GOT3 (cell line): Measurements from ENCODE around the gene TRPM2.
"Not testable (repeated sequence)": the region's sequence is repeated elsewhere in the genome, so short reads cannot be mapped to it uniquely, and the experiment has no call there.

ENCODE experiments used
- DNase-seq: peaks from one replicate; lab custom pipeline; 2025; ENCODE audit warnings: mixed read lengths; lab: John Stamatoyannopoulos, UW

The TRPM2 gene

DNA sequence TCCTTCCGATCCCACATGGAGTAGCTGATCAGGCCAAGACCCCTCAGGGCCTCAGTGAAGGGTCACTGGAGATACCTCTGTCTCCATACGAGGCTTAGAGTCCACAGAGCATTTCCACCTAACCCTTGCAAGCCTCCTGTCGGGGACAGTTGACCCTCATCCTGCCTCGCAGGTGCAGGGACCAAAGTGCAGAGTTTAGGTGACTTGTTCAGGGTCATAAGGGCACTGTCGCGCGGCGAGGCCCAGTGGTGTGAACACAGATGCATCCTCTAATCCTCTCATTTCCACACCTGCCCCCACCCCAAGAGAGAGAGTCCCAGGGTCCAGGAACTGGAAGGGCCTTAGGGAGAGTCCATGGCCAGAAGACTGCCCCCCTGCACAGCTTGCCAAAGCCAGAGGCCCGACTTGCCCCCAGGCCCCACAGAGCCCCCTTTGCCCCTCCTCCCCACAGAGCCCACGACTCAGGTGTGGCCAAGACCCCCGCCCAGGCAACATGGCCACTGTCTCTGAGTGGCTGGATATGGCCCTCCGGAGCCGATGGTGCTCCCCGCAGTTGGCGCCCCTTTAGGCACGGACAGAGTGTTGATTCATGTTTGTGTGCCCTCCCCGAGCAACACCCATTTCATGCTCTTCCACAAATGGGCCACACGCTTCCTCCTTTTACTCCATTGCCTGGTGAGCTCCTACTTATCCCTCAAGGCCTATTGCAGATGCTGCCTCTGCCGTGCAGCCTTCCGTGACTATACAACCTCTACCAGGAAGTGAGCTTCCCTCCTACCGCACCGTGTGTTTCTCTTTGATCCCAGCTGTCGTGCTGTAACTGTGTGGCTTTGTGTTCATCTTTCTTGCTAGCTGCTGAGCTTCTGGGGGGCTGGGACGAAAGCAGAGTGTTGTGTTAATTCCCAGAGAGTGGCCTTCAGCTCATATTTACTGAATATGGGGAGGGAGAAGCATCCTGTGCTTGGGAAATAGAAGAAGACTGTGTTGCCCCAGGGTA, 1.7 kb downstream of the TRPM2 start:
- DNase-seq, result no peak

DNA sequence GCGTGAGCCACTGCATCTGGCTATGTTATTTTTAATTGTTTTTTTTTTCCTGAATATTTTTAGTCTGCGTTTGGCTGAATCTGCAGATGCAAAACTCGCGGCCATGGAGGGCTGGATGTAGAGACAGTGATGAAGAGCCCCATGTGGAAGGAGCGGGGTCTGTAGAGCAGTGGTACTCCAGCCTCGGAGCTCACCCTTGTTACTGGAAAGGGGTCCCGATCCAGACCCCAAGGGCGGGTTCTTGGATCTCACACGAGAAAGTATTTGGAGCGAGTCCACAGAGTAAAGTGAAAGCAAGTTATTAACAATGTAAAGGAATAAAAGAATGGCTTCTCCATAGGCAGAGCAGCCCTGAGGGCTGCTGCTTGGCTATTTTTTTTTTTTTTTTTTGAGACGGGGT, 2.7 kb downstream of the TRPM2 start:
- no peak for DNase-seq

DNA sequence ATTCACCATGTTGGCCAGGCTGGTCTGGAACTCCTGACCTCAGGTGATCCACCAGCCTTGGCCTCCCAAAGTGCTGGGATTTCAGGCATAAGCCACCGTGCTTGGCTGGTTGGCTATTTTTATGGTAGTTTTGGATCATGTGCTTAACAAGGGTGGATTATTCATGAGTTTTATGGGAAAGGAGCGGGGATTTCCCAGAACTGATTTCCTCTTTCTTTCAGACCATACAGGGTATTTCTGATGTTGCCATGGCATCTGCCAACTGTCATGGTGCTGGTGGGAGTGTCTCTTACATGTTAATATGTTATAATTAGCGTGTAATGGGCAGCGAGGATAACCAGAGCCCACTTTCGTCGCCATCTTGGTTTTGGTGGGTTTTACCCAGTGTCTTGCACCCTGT, 3.2 kb downstream of the TRPM2 start:
- no peak for DNase-seq

DNA sequence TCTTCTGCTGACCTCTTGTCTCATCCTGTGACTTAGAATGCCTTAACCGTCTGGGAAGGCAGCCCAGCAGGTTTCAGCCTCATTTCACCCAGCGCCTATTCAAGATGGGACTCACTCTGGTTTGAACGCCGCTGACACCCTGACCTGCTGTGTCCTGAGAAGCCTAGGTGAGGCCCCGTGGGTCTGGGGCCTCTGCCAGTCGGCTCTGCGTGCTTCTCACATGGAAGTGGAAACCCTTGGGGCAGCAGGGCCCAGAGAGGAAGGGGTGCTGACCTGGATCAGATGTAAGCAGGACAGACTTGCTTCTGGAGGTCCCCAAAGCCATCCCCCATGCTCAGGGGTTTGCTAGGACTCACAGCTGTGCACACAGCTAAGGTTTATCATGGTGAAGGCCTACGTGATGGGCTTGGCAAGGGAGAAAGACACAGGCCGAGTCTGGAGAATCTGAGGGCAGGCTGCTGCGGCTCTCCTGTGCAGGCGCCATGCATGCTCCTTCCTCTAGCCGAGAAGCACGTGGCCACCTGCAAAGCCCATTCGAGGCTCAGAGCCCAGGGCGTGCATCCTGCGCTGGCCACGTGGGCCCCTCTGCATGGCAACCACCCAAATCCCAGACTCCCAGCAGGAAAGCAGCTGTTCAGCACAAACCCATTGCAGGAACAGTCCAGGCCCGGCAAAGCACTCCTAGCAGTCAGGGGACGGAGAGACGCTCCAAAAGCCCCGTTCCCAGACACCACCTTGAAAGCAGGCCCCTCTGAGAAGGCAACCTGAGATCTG, 3.8 kb downstream of the TRPM2 start:
- no peak for DNase-seq

DNA sequence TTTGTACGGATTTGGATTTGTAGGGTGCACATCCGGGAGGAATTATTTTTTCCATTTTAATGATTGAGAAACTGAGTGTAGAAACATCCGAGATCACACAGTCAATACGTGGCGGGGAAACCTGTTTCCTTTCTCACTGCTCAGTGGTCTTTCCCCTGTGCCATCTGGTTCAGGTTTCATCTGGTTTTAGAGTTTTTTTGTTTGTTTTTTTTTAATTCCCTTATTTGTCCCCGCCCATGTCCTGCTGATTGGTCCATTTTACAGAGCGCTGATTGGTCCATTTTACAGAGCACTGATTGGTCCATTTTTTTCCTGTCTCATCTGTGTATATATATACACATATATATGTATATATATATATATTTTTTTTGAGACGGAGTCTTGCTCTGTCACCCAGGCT, 6.0 kb downstream of the TRPM2 start:
- no peak for DNase-seq

DNA sequence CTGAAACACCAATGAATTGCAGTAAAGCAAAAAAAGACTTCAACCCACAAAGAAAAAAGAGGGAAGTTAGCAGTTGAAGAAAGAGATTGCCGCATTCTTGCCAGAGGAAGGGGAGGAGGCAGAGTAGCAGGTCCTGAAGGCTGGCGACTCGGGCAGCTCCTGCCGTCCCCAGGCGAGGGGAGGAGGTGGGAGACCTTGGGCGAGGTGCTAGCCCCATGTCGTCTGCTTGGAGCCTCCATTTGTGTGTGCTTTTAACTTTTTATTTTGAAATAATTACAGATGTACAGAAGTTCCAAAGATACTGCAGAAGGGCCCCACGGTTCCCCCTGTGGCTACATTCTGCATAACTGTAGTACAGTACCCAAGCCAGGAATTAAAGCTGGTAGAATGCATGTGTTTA, 6.7 kb downstream of the TRPM2 start:
- DNase-seq, result no peak

DNA sequence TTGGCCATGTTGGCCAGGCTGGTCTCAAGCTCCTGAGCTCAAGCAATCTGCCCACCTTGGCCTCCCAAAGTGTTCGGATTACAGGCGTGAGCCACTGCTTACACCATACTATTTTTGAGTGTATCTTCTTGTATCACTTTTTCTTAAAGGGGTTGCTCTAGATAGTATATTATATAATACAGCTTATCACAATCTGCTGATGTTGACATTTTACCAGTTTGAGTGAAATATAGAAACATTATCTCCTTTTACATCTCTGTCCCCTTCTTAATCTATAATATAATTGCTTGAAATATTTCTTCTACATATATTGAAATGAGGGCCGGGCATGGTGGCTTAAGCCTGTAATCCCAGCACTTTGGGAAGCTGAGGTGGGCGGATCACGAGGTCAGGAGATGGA, 8.5 kb downstream of the TRPM2 start:
- not testable (repeated sequence) for DNase-seq

DNA sequence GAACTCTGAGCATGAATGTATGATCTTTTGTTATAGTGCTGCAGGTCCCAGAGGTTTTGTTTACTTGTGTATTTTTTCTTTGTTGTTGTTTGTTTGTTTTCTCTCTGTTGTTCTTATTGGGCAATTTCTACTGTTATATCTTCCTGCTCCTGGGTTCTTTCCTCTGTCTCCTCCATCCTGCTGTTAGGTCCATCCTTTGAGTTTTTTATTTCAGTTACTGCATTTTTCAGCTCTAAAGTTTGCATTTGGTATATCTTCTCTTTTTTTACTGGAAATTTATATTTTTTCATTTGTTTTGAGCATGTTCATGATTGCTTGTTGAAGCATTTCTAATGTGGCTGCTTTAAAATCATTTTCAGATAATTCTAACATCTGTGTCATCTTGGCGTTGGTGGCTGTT, 9.9 kb downstream of the TRPM2 start:
- no peak for DNase-seq

DNA sequence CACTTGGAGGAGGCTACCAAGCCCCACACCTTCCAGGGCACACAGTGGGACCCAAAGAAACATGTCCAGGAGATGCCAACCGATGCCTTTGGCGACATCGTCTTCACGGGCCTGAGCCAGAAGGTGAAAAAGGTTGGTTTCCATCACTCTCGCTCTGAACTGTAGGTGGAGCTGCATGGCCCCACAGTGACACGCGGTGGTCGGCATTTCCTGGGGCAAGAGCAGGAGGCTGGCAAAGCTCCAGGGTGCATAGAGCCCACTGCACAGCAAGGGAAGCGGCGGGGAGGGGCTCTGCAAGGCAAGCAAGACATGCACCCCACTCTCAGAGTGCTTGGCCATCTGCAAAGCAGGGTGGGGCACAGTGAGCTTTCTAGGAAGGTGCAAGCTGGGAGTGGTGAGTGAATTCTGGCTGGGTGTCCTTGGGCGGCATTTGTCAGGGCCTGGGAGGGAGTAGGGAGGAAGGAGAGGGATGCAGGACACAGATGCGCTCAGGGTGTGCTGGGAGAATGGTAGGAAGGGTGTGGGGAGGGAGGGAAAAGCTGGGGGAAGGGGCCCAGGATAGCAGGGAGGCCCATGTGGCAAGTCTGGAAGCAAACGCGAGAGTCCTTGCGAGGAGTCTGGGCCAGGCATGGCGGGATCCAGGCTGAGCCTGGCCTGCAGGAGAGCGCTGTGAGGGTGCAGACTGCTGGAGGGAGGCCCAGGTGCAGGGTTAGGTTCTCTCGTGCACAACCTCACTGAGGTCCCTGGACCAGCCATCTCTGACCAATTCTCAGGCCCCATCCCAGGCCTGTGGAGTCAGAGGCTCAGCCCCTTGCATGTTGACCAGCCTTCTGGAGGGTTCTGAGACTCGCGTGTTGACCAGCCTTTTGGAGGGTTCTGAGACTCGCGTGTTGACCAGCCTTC, 11.0 kb downstream of the TRPM2 start:
- DNase-seq, result no peak

DNA sequence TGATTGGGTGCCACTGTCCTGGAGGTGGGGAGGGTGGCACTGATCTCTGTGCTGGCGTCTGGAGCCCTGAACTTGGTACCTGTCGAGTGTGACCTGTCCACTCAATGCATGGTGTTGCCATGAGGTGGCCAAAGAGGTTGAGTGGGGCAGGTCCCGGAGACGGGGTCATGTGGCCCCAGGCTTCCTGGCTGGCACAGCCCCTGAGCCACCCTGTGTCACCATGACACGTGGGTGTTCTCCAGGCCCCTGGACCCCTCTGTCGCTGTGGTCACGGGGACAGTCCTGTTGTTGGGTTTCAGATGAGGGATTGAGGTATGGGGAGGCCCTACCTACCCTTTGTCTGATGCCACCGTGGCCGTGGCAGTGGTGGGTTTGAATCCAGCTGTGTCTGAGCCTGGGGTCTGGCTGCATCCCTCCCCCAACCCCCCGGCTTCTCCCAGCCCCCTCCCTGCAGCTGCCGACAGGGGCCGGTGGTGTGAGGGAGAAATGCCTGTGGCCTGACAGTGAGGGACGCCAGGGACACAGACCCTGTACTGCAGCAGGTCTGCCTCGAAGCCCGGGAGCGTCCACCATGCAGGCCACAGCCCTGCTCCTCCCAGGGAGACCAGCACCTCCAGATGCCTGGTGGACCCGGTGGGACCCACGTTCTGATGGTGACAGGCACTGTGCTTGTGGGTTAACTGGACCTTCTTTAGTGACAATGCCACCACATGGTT, 12.0 kb downstream of the TRPM2 start:
- no peak for DNase-seq

DNA sequence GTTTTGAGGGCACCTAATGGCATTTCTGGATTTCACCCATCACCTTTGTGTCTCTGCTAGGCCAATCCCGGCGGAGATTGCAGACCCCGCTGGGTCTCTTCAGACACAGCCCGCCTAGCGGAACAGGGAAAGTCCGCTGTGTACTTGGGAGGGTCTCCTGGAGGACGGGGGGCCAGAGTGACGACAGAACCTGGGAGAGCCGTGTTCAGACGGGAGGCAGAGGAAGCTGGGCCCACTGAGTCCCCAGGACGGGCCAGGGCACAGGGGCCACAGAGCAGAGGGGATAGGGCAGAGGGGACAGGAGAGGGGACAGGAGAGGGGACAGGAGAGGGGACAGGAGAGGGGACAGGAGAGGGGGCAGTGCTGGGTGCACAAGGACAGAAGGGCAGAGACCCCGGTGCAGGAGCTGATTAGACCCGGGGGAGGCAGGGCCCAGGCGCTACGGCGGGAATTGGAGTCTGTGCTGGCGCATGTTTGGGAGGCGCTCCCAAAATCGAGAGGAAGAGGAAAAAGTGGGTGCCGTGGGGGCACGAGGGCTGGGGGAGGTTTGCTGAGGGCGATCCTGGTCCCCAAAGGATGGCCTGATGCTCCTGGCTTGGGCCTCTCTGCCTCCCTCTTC, 12.7 kb downstream of the TRPM2 start:
- no peak for DNase-seq

DNA sequence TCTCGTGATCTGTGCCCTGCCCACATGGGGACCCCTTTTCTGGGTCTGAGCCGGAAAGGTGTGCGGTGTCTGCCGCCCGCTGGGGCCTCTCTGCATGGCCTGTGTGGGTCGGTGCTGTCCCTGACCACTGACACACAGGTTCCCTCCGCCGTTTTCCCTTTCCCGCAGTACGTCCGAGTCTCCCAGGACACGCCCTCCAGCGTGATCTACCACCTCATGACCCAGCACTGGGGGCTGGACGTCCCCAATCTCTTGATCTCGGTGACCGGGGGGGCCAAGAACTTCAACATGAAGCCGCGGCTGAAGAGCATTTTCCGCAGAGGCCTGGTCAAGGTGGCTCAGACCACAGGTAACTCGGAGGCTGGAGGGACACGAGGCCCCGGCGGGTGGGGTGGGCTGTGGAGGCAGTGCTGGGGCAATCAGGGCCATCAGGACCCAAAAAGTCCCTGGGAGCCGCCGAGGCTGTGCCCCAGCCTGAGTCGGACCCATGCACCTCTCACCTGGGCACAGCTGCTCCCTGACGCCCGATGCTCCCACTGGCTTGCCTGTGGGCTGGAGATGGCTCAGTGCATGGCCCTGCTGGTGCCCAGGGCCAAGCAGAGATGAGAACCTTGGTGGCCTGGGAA, 13.3 kb downstream of the TRPM2 start:
- no peak for DNase-seq

DNA sequence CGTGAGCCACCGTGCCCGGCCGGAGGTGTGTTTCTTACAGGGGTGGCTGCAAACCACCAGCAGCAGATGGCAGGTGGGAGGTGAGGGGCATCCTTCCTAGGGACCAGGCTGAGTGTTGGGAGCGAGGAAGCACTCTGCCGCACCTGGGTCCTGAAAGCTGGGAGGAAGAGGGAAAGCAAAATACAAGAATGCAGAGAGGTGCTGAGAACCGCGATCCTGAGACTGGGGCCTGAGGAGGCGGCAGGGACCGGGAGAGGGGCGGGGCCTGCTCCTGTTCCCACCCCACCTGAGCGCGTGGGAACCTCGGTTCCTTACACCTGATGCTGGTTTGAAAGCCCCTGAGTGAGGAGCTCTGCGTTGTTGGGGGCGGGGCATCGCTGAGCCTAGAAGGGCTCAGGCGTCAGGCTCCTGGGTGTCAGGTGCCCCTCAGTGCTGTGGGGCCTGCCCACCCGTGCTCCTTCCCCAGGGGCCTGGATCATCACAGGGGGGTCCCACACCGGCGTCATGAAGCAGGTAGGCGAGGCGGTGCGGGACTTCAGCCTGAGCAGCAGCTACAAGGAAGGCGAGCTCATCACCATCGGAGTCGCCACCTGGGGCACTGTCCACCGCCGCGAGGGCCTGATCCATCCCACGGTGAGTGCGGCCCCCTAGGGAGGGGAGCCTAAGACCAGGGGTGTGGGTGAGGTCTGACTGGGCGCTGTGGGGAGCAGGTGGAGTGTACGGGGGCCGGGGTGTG, 15.5 kb downstream of the TRPM2 start:
- DNase-seq, result no peak

DNA sequence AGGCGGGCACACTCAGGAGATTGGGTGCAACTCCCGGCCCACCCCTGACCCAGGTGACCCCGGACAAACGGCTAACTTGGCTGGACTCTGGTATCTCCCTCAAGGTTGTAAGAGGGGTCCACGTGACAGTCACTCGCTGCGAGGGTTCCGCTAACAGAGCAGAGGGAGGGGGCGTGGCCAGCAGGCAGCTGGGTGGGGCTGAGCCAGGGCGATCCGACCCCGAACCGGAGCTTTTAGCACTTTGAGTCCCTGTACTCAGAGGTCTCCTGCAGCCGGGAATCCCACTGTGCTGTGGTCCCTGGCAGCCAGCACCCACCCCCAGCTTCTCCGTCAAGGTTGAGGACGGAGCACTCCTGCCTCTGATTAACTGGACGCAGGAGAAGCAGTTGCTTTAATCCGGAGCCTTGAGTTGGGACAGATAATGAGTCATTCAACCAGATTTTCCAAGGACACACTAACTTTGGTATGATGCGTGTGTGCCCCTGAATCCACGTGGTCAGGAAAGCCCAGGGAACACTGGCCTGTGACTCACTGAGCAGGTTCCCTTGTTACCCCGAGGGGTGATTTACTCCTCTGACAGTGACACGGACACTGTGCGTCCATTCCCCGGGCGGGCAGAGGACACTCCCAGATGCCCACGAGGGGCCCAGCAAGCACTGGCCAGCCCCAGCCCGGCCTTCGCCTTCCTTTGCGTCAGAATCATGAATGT, 16.8 kb downstream of the TRPM2 start:
- DNase-seq, result peak; percentile 25

DNA sequence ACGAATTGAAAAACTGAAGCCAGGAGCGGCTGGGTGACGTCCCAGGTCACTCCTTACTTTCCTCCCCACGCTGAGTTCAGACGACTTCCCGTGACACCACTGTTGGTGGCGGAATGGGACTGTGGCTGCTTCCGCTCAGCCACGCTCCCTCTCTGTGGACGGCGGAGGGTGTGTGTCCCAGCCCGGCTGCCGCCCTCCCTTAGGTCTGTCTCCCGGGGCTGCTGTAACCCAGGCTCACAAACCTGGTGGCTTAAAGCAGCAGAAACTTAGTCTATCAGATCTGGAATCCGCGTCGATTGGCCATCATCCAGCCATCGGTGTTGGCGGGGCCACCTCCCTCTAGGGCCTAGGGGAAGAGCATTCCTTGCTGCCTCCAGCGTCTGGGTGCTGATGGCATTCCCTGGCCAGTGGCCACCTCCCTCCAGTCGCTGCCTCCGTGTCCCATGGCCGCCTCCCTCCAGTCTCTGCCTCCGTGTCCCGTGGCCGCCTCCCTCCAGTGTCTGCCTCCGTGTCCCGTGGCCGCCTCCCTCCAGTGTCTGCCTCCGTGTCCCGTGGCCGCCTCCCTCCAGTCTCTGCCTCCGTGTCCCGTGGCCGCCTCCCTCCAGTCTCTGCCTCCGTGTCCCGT, 17.5 kb downstream of the TRPM2 start:
- DNase-seq, result no peak

DNA sequence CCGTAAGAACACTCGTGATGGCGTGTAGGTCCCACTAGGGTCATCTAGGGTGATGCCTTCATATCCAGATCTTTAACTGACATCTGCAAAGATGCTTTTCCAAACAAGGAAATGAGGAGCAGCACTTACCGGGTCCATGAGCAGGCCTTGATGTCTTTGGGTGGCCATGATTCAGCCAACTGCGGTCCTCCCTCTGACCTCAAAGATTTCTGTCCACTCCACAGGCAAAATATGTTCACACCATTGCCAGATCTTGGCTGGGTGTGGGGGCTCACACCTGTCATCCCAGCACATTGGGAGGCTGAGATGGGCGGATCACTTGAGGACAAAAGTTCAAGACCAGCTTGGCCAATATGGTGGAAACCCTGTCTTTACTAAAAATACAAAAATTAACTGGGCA, 18.2 kb downstream of the TRPM2 start:
- no peak for DNase-seq

DNA sequence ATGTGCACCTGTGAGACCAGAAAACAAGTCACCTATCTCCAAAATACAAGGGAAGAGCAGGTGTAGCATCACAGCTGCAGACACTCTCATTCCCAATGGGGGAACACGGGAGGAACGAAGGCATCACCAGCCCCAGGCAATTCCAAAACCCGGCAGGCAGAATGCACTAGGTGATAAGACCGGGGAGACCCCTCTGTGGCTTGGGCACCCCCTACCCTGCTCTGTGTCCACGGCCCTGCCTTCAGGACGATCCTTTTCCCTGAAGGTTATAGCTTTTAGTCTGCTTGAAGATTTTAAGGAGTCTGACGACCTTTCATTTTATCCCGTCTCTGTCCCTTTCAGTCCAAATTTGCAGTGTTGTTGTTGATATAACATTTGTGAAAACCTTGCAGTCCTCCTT, 19.2 kb downstream of the TRPM2 start:
- no peak for DNase-seq

DNA sequence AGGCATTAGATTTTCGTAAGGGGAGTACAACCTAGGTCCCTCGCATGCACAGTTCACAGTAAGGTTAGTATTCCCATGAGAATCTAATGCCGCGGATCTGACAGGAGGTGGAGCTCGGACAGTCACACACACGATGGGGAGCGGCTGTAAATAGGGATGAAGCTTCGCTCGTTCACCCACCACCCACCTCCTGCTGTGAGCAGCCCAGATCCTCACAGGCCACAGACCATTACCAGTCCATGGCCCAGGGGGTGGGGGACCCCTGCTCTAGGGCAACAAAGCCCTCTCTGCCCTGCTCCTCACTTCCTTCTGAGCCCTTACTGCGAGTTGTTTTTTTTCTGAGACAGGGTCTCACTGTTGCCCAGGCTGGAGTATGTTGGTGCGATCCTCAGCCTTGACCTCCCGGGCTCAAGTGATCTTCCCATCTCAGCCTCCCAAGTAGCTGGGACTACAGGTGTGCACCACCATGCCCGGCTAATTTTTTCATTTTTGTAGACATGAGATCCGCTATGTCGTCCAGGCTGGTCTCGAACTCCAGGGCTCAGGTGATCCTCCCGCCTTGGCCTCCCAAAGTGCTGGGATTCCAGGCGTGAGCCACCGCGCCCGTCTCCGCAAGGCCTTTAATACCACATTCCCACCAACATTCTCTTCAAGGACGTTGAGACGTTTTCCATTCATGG, 21.3 kb downstream of the TRPM2 start:
- no peak for DNase-seq
